Frontal cortex (tissue), 4 donors: ENCODE data around the gene DNMBP. TPM values are rescaled to one million over a fixed set of nuclear protein-coding genes. Genes with fewer than 3 reads are reported as not detected.
"Not testable (repeated sequence)": the region's sequence is repeated elsewhere in the genome, so short reads cannot be mapped to it uniquely, and the experiment has no call there.

ENCODE experiments used
- DNase-seq, 2 donors: peaks; one replicate each; pipeline ENCODE4 v3.0.0; 2012; ENCODE audit warnings: low spot score in 2 of 2
- FAIRE-seq: peaks from 2 replicates; lab custom pipeline; 2012; peaks lifted over from hg19 to GRCh38; lab: Jason Lieb, UNC
- total RNA-seq: library from RNA; depleted of rRNA; stranded (reverse); fragments of >200 nt; gene quantifications from one replicate; pipeline ENCODE4 v1.2.3, GENCODE V29; 2014
- donor health status: control.
- donor health status: control.
- donor health status: control.

Gene DNMBP
- total RNA-seq, 1 donor from 2014 or later: 2.9 TPM

DNA sequence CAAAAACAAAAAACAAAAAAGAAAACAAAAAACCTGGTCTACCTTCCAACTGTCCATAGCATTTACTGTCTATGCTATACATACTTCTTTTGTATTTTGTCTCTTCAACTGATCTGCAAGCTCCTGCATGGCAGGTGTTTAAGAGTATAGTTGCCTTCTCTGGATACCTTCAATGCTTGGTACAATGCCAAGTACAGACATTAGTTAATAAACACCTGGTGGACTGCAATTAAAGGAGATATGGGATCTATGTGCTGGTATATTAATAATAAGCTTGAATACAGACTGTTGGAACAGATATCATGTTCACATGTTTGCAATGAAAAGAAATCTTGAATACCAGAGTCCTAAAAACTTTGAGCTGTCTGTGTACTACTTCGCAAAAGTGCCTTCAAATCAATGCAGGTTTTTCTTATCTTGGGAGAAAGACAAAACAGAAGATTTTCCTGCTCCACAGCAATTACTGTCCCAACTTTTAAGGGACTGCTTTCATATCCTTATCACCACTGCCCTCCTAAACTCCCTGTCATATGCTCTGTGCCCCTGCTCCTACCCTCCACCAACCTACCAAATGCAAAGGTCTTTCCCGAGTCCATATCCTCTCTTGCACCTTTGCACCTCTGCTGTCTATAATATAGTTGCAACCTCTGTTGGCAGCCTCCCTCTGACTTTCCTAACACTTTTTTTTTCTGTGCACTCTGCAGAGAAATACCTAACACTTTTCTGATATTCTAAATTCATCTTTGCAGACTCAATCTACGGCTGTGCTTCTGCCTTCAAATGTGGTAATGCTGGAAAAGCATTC, 85.1 kb downstream of the DNMBP start:
- DNase-seq (no peak), FAIRE-seq (no peak)

DNA sequence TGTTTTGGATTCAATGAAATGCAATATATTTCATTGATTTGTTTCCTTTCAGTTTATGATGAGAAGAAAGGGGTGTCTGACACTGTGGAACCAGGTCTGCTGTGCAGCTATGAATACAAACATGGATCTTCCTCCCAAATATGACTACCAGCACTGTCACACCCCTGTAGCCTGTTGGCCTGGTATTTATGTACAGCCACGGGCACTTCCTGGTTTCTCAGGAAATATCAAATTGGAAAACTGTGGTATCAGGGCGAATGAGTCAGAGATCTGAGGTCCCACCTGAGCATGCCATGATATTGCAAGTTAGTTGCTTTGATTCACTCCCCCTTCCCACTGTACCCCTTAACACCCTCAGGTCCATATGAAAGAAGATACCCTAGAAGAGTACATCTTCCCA, 87.8 kb downstream of the DNMBP start:
- FAIRE-seq (no peak), DNase-seq (no peak)

DNA sequence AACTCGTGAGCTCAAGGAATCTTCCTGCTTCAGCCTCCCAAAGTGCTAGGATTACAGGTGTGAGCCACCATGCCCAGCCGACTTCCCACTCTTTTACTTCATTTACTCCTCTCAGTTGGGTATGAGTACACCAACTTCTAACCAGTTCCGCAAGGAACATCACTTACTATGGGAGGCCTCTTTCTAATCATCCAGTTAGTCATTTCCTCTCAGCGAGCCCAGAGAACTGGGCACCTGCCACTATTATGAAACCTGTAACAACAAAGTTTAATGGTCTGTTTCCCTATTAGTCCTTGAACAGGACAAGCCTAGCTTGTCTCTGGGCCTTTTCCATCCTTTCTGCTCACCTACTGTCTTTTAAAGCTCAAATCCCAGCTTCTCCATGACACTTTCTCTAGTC, 88.8 kb downstream of the DNMBP start:
- FAIRE-seq: no peak
- DNase-seq: no peak

DNA sequence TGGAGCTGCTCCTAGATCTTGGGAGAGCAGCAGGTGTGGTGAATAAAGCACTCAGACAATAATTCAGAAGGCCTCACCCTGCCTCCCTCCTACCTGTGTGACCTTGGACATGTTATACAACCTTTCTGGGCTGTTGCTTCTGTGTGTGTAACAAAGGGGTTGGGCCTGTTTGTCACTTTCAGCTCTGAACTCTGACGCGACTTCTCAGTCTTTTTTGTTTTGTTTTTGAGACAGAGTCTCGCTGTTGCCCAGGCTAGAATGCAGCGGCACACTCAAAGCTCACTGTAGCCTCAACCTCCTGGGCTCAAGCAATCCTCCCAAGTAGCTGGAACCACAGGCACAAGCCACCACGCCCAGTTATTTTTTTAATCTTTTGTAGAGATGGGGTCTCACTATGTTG, 89.3 kb downstream of the DNMBP start:
- FAIRE-seq (no peak), DNase-seq (no peak)

DNA sequence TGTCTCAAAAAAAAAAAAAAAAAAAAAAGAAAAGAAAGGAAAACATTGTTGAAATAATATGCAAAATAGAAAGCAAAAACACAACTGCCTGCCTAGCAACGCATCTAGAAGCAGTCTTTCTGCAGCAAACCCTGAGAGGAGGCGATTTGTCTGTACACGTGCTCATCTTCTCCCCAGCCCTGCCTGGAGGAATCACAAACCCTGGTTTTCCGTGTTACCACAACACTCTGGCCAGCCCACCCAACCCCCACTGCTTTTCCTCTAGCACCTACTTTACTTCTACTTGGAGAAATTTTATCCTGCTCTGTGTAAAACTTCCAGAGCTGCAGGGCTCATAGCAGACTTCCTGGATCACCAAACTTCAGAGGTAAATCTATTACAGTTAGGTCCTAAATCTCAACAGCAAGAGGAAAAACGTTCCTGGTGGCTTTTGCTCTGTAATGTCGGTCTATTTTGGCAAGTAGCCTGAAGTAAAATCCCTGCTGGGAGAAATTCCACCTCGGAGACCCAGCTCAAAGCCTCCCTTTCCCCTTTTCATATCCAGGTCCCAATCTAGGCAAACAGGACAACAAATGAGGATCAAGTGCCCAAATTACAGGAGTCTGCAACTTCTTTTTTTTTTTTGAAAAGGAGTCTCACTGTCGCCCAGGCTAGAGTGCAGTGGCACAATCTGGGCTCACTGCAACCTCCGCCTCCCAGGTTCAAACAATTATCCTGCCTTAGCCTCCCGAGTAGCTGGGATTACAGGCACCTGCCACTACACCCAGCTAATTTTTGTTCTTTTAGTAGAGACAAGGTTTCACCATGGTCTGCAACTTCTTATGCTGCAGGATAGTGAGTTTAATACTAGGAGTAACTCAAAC, 91.6 kb downstream of the DNMBP start:
- FAIRE-seq: no peak

DNA sequence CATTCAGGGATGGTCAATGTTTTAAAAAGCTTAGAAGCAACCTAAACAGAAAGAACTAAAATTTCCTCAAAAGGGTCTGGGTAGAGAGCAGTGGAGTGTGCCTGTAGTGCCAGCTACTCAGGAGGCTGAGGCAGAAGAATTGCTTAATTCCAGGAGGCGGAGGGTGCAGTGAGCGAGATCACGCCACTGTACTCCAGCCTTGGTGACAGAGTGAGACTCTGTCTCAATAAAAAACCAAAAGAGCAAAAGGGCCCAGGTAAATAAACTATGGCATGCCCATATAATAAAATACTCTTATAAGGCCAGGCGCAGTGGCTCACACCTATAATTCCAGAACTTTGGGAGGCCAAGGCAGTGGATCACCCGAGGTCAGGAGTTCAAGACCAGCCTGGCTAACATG, 93.0 kb downstream of the DNMBP start:
- no peak for DNase-seq
- FAIRE-seq: no peak

More for the DNA sequence above, 91.6 kb downstream of the DNMBP start:
- no peak for DNase-seq

DNA sequence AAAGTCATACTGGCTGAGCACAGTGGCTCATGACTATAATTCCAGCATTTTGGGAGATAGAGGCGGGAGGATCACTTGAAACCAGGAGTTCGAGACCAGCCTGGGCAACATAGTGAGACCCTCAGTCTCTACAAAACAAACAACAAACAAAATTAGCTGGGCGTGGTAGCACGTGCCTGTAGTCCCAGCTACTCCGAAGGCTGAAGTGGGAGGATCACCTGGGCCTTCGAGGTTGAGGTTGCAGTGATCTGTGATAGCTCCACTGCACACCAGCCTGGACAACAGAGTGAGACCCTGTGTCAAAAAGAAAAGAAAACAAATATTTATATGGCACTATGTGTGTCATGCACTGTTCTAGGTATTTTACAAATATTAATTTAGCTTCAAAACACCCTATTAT, 94.3 kb downstream of the DNMBP start:
- FAIRE-seq (no peak), DNase-seq (no peak)

DNA sequence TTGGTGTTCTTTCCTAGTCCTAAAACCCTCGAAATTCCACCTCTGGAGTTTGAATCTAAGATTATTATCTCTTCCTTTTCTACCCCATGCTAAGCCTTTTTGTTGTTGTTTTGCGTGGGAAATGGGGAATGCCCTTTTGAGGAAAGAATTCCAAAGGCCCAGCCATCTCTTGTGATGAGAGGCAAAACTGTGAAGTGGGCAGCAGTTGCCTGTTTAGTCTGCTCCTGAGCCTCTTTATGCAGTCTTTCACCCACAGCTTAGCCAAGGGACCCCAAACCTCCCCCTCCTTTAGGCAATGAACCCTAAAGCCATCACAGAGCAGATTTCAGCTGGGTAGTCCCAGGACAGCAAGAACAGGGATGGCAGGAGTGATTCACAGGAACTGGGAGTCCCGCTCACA, 95.5 kb downstream of the DNMBP start:
- DNase-seq: no peak
- FAIRE-seq: no peak

DNA sequence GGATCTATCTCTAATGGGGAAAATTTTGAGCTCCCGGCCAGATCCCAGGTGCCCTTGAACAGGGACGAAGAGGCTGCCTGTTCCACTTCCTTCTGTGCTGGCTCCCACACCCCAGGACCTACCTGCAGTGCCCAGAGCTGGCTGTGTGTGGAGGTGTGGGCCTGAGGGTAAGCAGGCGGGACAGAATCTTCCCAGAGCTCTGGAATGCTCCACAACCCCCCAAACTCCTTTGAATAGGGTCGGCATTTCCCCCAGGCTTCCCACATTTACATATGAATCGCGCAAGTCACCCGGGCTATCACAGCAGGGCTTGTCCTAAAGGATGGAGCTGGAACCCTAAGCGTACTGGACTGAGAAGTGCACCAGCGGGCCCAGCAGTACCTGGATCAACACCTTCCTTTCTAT, 95.9 kb downstream of the DNMBP start:
- FAIRE-seq (no peak), DNase-seq (no peak)

DNA sequence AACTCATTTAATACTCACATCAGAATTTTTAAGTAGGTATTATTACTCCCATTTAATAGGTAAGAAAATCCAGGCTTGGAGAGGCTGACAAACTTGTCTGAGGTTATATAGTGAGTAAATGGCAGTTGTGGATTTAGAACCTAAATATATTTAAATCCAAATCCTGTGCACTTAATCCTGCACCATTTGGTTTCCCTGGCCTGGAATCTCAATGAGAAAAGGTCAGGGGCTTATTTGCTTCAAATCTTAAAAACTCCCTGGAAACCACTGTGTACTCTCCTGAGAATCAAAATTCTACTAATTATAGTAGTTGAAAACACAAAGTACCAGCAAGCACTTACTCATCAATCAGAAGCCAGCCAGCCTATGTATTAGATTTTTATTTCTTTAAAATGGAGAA, 97.7 kb downstream of the DNMBP start:
- no peak for DNase-seq
- no peak for FAIRE-seq

DNA sequence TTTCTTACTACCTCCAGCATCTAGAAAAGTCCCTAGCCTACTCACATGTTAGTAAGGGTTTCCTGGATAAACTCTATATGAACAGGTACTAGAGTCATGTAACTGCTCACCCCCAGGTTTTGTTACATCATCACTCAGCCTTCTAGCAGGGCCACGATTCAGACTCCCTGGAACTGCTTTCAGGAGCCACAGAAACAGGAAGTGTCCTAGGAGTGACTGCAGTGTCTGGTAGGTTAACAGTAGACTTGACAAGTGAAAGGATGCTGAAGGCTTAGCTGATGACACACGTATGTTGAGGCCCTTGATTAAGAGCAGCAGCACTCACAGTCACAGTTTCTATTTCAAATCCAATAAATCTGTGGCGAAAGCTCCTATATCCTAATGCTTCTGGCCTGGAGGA, 101.2 kb downstream of the DNMBP start:
- no peak for FAIRE-seq

DNA sequence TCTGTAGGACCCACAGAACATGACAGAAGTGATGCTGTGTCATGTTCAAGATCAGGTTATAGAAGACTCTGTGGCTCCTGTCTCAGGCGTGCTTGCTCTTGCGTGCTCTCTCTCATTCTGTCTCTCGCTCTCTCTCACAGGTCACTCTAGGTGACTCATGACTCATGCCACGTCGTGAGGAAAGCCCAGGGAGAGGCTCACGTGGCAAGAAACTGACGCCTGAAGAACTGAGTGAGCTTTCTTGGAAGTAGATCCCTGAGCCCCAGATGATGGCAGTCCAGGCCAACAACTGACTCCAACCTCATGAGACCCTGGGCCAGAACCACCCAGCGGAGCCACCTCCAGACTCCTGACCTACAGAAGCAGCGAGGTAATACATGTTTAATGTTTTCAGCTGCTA, 103.3 kb downstream of the DNMBP start:
- peak in 1 of 2 donors; percentile 23 for DNase-seq

More for the DNA sequence above, 101.2 kb downstream of the DNMBP start:
- no peak for DNase-seq

DNA sequence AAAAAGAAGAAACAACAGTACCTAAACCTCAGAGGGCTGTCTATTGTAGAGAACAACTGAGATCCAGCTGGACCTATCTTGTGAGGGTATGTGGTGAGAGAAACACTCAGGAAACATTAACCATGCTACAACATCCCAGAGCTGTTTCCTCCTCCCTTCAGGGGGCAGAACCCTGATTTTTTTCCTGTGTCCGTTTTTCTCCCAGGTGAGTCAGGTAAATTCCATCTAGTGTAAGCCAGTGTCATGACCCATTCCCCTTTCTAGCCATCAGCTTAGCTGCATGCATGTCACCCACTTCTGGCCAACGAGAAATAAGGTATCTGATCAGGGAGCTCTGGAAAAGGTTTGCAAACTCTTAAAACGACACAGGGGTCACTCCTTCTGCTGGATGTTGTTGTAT, 103.8 kb downstream of the DNMBP start:
- no peak for FAIRE-seq
- DNase-seq: no peak

More for the DNA sequence above, 103.3 kb downstream of the DNMBP start:
- no peak for FAIRE-seq

DNA sequence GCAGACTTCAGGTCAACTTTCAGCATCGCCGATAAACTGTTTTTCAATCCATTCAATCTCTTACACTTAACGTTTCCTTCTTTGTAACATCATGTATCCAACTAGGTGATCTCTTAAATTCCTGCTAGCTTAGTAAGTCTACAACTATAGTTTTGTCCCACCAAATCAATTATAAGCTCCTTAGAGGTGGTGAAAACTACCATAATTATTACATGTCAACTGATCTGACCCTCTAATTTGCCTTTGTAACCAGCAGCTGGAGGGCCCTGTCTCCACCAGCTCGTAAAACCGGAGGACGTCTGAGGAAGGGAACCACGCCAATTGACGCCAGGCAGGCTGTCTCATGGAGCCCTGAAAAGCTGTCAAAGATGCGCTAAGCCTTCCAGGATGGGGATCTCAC, 113.9 kb downstream of the DNMBP start:
- no peak for FAIRE-seq

DNA sequence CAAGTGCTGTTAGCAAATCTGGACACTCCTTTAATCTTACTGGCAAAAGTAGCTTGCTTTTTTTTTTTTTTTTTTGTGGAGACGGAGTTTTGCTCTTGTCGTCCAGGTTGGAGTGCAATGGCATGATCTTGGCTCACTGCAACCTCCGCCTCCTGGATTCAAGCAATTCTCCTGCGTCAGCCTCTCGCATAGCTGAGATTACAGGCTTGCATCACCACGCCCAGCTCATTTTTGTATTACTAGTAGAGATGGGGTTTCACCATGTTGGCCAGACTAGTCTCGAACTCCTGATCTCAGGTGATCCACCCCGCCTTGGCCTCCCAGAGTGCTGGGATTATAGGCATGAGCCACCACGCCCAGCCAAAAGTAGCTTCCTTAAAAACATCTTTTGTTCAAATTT, 114.7 kb downstream of the DNMBP start:
- DNase-seq, FAIRE-seq: not testable (repeated sequence)

More for the DNA sequence above, 113.9 kb downstream of the DNMBP start:
- no peak for DNase-seq

DNA sequence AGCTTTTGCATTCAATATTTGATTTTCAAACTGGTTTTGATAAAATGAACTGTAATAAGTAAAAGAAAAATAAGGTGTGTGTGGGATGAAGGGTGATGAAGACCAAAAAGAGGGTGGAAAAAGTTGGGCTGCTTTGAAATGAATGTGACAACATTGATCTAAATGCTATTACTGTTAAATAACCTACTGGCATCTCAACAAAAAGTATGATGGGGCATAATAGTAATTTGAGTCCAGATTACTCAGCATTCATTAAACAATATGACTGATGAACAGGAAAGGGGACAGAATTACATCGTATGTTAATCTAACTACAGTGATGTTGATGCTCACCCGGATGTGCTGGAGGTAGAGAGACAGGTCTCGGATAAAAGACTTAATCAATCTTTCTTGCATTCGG, 115.1 kb downstream of the DNMBP start:
- DNase-seq (no peak), FAIRE-seq (no peak)

DNA sequence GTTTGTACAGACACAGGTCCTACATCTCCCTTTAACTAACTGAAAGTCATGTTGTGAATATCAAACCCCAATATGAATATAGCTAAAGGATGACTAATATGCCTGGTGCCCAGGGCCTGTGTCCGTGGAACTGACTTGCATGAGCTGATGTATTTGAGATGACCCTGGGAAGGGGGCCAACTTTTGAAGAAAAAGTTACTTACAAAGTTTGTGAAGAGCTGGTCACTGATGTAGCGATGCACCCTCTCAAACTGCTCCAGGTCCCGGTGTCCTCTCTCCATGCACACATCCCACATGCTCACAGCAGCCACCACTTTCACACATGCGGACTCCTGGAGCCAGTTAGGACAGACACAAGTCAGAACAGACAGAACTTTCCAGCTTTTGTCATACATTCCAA, 121.1 kb downstream of the DNMBP start:
- FAIRE-seq (no peak), DNase-seq (no peak)

DNA sequence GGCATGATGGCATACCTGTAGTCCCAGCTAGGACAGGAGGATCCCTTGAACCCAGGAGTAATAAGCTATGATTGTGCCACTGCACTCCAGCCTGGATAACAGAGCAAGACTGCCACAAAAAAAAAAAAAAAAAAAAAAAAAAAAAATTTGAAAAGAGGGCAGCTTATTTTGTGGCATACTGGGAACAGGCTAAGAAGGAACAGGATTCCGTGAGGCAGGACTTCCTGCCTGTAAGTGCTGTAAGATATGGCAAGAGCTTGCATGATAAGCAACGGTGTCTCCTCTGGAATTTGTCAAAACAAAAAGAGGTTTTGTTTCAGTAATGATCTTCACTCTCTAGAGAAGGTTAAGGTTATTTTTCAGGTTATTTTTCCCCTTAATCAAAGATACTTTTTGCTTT, 126.2 kb downstream of the DNMBP start:
- DNase-seq (no peak), FAIRE-seq (no peak)

DNA sequence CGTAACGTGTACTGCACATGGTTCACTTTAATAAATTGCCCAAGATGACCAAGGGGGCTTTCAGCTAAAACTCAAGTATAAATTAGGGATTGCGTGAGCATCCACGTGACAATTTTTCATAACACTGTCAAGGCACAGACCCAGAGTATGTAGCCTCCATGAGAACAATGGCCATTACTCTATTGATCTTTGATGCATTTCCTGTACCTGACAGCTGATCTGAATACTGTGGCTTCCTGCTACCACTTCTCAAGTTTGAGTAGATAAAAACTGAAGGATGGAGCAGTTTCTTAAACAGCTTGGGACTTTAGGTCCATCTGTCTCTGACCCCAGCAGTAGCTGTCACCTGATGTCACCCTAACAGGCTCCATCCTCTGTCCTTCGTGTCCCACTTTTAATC, 128.4 kb downstream of the DNMBP start:
- no peak for DNase-seq
- no peak for FAIRE-seq

DNA sequence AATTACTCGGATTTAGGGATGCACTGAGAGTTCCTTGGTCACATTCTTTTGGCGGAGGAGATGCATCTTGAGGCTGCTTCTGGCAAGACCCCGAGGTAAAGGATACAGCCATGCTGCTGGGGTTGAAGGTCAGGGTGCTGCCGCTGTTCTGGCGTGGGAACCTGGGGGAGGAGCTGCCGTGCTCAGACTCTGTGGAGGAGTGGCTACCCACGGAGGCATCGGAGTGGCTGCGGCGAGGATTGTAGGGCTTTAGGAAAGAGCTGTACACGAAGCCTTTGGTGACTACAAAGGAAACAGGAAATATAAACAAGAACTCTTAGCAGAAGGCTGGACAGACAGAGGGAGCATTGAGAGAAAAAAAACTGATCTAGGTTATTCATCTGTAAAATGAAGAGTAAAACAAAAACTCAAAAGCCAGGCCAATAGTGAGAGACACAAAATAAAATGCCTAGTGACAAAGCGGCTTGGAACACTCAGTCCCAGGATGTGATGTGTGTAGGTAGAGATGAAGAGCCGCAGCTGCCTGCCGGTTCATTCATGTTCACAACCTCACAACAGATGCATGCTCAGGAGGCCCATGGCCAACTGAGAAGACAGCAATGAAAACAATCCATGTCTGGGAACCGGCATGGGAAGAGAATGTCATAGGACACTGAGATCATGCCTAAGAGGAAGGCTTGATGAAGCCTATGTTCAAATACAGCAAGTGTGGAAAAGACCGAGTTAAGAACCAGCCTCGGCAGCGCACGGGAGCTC, 129.5 kb downstream of the DNMBP start:
- no peak for DNase-seq
- no peak for FAIRE-seq
